VCaP (cell line): ENCODE results near the gene RGL1.

Experiments
- H3K27ac ChIP-seq: fragments of 450-650 bp; 2 replicates; pipeline ENCODE4 v1.5.1; 2017
- TF ChIP-seq, protein P1 (sequence below): fragments of 450-650 bp; conservative IDR thresholded peaks from 2 replicates; pipeline ENCODE4 v1.5.1; 2017; ENCODE audit warnings: mild to moderate bottlenecking, moderate library complexity

Gene RGL1

GRCh38 chr1:183903101-183903500, 98.2 kb downstream of the RGL1 start:
- TF ChIP-seq, protein P1, sequence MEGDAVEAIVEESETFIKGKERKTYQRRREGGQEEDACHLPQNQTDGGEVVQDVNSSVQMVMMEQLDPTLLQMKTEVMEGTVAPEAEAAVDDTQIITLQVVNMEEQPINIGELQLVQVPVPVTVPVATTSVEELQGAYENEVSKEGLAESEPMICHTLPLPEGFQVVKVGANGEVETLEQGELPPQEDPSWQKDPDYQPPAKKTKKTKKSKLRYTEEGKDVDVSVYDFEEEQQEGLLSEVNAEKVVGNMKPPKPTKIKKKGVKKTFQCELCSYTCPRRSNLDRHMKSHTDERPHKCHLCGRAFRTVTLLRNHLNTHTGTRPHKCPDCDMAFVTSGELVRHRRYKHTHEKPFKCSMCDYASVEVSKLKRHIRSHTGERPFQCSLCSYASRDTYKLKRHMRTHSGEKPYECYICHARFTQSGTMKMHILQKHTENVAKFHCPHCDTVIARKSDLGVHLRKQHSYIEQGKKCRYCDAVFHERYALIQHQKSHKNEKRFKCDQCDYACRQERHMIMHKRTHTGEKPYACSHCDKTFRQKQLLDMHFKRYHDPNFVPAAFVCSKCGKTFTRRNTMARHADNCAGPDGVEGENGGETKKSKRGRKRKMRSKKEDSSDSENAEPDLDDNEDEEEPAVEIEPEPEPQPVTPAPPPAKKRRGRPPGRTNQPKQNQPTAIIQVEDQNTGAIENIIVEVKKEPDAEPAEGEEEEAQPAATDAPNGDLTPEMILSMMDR: no peak
- no peak overlapping the region for H3K27ac ChIP-seq

GRCh38 chr1:183905508-183906113, 100.7 kb downstream of the RGL1 start:
- TF ChIP-seq, protein P1: no peak
- no peak overlapping the region for H3K27ac ChIP-seq

DNA sequence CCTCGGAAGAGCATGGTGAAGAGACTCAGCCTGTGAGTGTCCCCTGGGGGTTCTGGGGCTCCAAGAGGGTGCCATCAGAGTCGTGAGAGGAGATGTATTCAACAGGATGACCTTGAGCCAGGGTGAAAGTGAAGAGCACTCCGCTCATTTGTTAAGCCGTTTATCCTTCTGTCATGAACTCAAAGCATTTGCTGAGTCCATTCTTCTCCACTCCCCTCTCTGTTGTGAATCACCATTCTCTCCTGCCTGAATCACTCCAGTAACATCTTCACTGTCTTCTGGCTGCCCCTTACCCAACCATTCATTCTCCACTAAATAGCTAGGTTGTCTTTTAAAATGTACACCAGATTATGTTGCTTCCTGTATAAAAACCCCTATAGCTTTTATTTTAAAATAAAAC, 102.2 kb downstream of the RGL1 start:
- H3K27ac ChIP-seq: no peak overlapping the region
- TF ChIP-seq, protein P1: no peak

- H3K27ac ChIP-seq: no peak overlapping the region
Measured at GRCh38 chr1:183908079-183908478, 103.2 kb downstream of the RGL1 start.

GRCh38 chr1:183909672-183910071, 104.8 kb downstream of the RGL1 start:
- H3K27ac ChIP-seq: no peak overlapping the region
- TF ChIP-seq, protein P1: no peak

More at GRCh38 chr1:183908079-183908478, 103.2 kb downstream of the RGL1 start:
- TF ChIP-seq, protein P1: no peak

- H3K27ac ChIP-seq: no peak overlapping the region
- TF ChIP-seq, protein P1: no peak
Measured at GRCh38 chr1:183910845-183911244, 105.9 kb downstream of the RGL1 start.

DNA sequence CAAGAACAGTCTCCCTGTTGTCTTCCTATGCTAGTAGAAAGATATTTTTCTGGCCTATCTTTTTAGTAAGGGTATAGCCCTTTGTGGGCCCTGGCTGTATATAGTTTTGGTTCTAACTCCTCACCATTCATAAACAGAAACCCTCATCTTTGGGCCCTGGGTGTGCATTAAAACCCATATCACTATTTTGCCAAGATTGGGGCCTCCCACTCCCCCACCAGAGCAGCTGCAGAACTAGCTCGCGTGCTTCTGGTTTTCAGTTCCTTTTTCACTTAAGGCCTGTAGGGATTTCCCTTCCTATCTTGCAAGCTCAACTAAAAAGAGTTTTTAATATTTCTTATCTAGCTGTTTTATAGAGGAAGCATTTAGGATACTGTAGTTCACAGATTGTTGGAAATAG, 106.4 kb downstream of the RGL1 start:
- TF ChIP-seq, protein P1: no peak
- no peak overlapping the region for H3K27ac ChIP-seq
